Cardiac muscle cell (in vitro differentiated cells and primary cell): ENCODE measurements around the gene ASGR1. TPM values are rescaled to one million over a fixed set of nuclear protein-coding genes. Genes with fewer than 3 reads are reported as not detected.

Source experiments
- DNase-seq, 2 donors: peaks; one replicate each; pipeline versions ENCODE4 v3.0.0 to v3.0.0-alpha.2; 2010 to 2017; ENCODE audit warnings: low read depth in 1 of 2, low spot score in 1 of 2
- H3K27ac ChIP-seq: fragments of 200-600 bp; sonication (generic); 2 replicates; pipeline ENCODE4 v1.5.1; 2016
- H3K27me3 ChIP-seq: fragments of 200-600 bp; sonication (generic); 2 replicates; pipeline ENCODE4 v1.6.0; 2016; ENCODE audit warnings: control low read depth
- H3K36me3 ChIP-seq: fragments of 200-600 bp; sonication (generic); 2 replicates; pipeline ENCODE4 v1.5.1; 2016; ENCODE audit warnings: control low read depth
- H3K4me1 ChIP-seq: fragments of 200-600 bp; sonication (generic); 2 replicates; pipeline ENCODE4 v1.8.1; 2017; ENCODE audit warnings: low read depth, mild to moderate bottlenecking, mixed run types
- H3K4me3 ChIP-seq: fragments of 200-600 bp; sonication (generic); 2 replicates; pipeline ENCODE4 v1.5.1; 2016; ENCODE audit warnings: mild to moderate bottlenecking
- H3K9me3 ChIP-seq: fragments of 200-600 bp; sonication (generic); 2 replicates; pipeline ENCODE4 v1.5.1; 2017; ENCODE audit warnings: low read depth, mild to moderate bottlenecking, control low read depth
- CTCF ChIP-seq: IDR thresholded peaks from 2 replicates; pipeline ENCODE4 v1.5.1; 2012; ENCODE audit warnings: low read depth, mild to moderate bottlenecking, low read length
- polyA plus RNA-seq: library from polyadenylated mRNA; unstranded; fragments of >200 nt; fragmentation: Nextera tagmentation; extraction: Ambion mirVana; gene quantifications from 2 replicates; pipeline ENCODE4 v1.2.1, GENCODE V29; 2016
- total RNA-seq: library from RNA; depleted of rRNA; stranded (reverse); fragments of >200 nt; gene quantifications from 2 replicates; pipeline ENCODE4 v1.2.3, GENCODE V29; 2016

ASGR1 gene
- total and polyA plus RNA-seq, 2 experiments from 2014 or later, result 20.2 to 21.7 TPM

DNA sequence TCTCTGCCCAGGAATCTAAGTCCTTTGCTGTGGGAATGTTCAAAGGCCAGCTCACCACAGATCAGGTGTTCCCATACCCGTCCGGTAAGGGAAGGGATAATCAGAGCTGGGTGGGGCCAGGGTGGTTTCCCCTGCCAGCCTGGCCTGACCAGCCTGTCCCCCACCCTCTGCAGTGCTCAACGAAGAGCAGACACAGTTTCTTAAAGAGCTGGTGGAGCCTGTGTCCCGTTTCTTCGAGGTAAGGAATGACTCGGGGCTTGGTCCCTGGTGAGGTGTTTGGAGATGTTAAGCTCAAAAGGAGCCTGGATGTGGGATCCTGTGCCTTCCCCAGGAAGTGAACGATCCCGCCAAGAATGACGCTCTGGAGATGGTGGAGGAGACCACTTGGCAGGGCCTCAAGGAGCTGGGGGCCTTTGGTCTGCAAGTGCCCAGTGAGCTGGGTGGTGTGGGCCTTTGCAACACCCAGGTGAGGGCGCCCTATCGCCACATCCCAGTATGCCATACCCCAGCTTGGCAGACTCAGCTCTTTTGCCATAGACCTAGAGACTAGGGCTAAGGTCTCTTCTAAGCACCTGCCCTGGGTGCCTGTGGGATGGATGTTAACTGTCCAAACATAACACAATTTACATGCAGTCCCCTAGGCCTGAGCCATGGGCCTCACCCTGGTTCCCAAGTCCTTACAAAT, 41.6 kb upstream of the ASGR1 start:
- peaks cover 26% of the 10 kb centered on the region for H3K4me1 ChIP-seq

GRCh38 chr17:7219812-7220592, 40.8 kb upstream of the ASGR1 start, which contains the start of the genes ACADVL and DLG4:
ACADVL (plus strand) TSS chr17:7219938; CDS start chr17:7219985, 47 bp downstream.
DLG4 (minus strand) TSS chr17:7219836.
- no peaks in the 10 kb centered on the region for H3K9me3 ChIP-seq
- H3K36me3 ChIP-seq, result peaks cover 28% of the 10 kb centered on the region
- TF ChIP-seq CTCF, result no peak
- peak; percentile 90 to 94 for DNase-seq
- H3K4me1 ChIP-seq, result peaks cover 32% of the 10 kb centered on the region
- H3K27ac ChIP-seq, result peak within 1 kb of the TSS; percentile 81
- H3K27me3 ChIP-seq, result no peaks in the 10 kb centered on the region
- peak within 1 kb of the TSS; percentile 82 for H3K4me3 ChIP-seq

More for the DNA sequence above, 41.6 kb upstream of the ASGR1 start:
- Histone ChIP-seq H3K27me3 (no peaks in the 10 kb centered on the region), H3K4me3 (peak overlapping the region; percentile 82), H3K9me3 (no peaks in the 10 kb centered on the region), H3K27ac (peak overlapping the region; percentile 66), H3K36me3 (peaks cover 35% of the 10 kb centered on the region)
- peak; percentile 37 to 71 for DNase-seq
- TF ChIP-seq CTCF, result peak; percentile 50

- H3K27ac ChIP-seq, result peak overlapping the region; percentile 81
- no peak for DNase-seq
- no peaks in the 10 kb centered on the region for H3K9me3 ChIP-seq
- TF ChIP-seq CTCF, result no peak
- no peaks in the 10 kb centered on the region for H3K27me3 ChIP-seq
- peaks cover 32% of the 10 kb centered on the region for H3K4me1 ChIP-seq
- peak overlapping the region; percentile 82 for H3K4me3 ChIP-seq
- peaks cover 23% of the 10 kb centered on the region for H3K36me3 ChIP-seq
Observed at GRCh38 chr17:7219229-7219811, 40.1 kb upstream of the ASGR1 start.

GRCh38 chr17:7218758-7219157, 39.6 kb upstream of the ASGR1 start:
- TF ChIP-seq CTCF, result no peak

DNA sequence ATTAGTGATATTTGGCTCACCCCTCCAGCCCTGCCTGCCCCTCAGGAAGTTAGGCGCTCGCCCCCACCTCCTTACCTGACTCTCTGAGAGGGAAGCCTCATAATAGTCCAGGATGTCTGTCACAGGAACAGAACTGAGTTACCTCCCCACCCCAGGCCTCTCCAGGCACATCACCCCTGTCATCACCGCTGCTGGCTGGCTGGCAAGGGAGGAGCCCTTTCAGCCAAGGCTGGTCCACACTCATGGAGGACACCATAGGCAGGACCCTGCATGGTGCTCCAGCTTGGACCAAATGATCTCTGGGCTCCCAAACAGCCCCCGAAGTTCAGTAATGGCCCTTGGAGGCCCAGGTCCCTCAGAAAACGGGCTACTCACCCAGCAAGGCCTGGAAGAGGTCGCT, 39.0 kb upstream of the ASGR1 start:
- Histone ChIP-seq H3K4me1 (peaks cover 32% of the 10 kb centered on the region), H3K27ac (peak overlapping the region; percentile 81), H3K27me3 (no peaks in the 10 kb centered on the region), H3K36me3 (peaks cover 13% of the 10 kb centered on the region), H3K9me3 (no peaks in the 10 kb centered on the region), H3K4me3 (peak overlapping the region; percentile 61)
- TF ChIP-seq CTCF, result no peak
- DNase-seq, result peak in 1 of 2 donors; percentile 64

More at GRCh38 chr17:7218758-7219157, 39.6 kb upstream of the ASGR1 start:
- Histone ChIP-seq H3K36me3 (peaks cover 19% of the 10 kb centered on the region), H3K9me3 (no peaks in the 10 kb centered on the region), H3K27ac (peak overlapping the region; percentile 81), H3K27me3 (no peaks in the 10 kb centered on the region), H3K4me3 (no peak overlapping the region), H3K4me1 (peaks cover 32% of the 10 kb centered on the region)
- no peak for DNase-seq
